ENCODE results near the gene DOCK6.
A peak's percentile ranks its signal among the peaks of the same experiment; 100 is the strongest.

The DOCK6 gene

DNA sequence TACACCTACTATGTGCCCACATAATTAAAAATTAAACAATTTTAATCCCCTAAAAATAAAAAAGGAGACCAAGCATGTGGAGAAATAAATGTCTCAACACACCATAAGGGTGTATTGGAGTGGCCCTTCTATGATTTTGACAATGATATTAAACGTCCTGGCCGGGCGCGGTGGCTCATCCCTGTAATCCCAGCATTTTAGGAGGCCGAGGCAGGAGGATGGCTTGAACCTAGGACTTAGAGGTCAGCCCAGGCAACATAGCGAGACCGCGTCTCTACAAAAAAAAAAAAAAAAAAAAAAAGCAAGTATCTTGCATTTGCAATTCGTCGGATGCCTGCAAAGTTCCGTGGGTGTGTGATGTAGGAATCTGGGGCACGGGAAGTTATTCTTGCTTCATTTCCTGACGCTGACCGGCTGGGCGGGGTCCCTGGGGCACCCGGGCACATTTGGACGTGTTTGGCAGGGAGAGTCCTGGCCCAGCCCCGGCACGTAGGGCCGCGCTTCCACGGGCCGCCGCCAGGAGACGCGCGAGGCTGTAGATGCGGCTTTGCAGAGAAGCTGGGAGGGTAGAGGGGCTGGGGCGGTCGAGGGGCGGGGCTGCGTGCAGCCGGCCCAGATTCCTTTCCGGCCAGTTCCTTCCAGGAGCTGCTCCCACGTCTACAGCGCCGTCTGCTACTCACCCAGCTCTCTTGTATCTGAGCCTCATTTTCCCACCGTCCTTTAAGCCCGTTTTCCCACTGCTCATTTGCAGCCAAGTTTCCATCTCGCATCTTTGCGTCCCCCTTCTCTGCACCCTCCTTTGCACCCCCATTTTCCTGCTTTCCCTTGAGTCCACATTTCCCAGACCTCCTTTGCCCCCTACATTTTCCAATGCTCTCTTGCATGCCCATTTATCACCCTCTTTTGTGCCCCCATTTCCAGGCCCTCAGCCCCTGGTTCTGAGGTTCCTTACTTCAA, 31.4 kb upstream of the DOCK6 start (continued):
- TF ChIP-seq, protein P1, sequence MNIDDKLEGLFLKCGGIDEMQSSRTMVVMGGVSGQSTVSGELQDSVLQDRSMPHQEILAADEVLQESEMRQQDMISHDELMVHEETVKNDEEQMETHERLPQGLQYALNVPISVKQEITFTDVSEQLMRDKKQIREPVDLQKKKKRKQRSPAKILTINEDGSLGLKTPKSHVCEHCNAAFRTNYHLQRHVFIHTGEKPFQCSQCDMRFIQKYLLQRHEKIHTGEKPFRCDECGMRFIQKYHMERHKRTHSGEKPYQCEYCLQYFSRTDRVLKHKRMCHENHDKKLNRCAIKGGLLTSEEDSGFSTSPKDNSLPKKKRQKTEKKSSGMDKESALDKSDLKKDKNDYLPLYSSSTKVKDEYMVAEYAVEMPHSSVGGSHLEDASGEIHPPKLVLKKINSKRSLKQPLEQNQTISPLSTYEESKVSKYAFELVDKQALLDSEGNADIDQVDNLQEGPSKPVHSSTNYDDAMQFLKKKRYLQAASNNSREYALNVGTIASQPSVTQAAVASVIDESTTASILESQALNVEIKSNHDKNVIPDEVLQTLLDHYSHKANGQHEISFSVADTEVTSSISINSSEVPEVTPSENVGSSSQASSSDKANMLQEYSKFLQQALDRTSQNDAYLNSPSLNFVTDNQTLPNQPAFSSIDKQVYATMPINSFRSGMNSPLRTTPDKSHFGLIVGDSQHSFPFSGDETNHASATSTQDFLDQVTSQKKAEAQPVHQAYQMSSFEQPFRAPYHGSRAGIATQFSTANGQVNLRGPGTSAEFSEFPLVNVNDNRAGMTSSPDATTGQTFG (tag by site-specific recombination; IDR thresholded peaks at IDR 0.05; ENCODE audit: borderline replicate concordance), result no peak
- TF ChIP-seq WT1 (tag by site-specific recombination; IDR thresholded peaks at IDR 0.05) (no peak), ZXDB (tag by site-specific recombination; IDR thresholded peaks at IDR 0.05) (no peak; the same call in 1 of the 2 replicates), ZSCAN30 (tag by site-specific recombination; IDR thresholded peaks at IDR 0.05) (no peak), KLF9 (tag by site-specific recombination; IDR thresholded peaks at IDR 0.05; ENCODE audit: low read depth) (peak; percentile 92), IKZF3 (tag by site-specific recombination; IDR thresholded peaks at IDR 0.05) (peak; percentile 81), ZNF24 (tag by site-specific recombination; IDR thresholded peaks at IDR 0.05) (peak; percentile 57; the same call in 1 of the 2 replicates), ZNF571 (tag by site-specific recombination; IDR thresholded peaks at IDR 0.05) (no peak), ZNF19 (tag by site-specific recombination; IDR thresholded peaks at IDR 0.05; ENCODE audit: low read depth) (no peak), ZNF830 (tag by site-specific recombination; IDR thresholded peaks at IDR 0.05; ENCODE audit: low read depth) (no peak), ZNF404 (tag by site-specific recombination; IDR thresholded peaks at IDR 0.05) (no peak), OSR2 (tag by site-specific recombination; IDR thresholded peaks at IDR 0.05) (peak; percentile 74; the same call in 1 of the 2 replicates), ZNF132 (tag by site-specific recombination; IDR thresholded peaks at IDR 0.05; ENCODE audit: borderline replicate concordance) (no peak), ZNF169 (tag by site-specific recombination; IDR thresholded peaks at IDR 0.05) (no peak), ZNF10 (tag by site-specific recombination; IDR thresholded peaks at IDR 0.05) (no peak), ZNF112 (tag by site-specific recombination; IDR thresholded peaks at IDR 0.05) (no peak), ZNF621 (tag by site-specific recombination; IDR thresholded peaks at IDR 0.05) (no peak), ZEB2 (tag by site-specific recombination; IDR thresholded peaks at IDR 0.05) (peak; percentile 71), ZNF521 (tag by site-specific recombination; IDR thresholded peaks at IDR 0.05) (no peak), ZNF514 (tag by site-specific recombination; IDR thresholded peaks at IDR 0.05) (no peak), KLF7 (tag by site-specific recombination; IDR thresholded peaks at IDR 0.05; ENCODE audit: borderline replicate concordance) (0 out of 2 replicates have a peak, but pooled peaks have one; percentile 12), ZNF701 (tag by site-specific recombination; IDR thresholded peaks at IDR 0.05) (no peak), ZNF626 (tag by site-specific recombination; IDR thresholded peaks at IDR 0.05) (no peak)
- TF ChIP-seq, protein P2, sequence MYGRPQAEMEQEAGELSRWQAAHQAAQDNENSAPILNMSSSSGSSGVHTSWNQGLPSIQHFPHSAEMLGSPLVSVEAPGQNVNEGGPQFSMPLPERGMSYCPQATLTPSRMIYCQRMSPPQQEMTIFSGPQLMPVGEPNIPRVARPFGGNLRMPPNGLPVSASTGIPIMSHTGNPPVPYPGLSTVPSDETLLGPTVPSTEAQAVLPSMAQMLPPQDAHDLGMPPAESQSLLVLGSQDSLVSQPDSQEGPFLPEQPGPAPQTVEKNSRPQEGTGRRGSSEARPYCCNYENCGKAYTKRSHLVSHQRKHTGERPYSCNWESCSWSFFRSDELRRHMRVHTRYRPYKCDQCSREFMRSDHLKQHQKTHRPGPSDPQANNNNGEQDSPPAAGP (tag by site-specific recombination; IDR thresholded peaks at IDR 0.05), result peak; percentile 77
- TF ChIP-seq, protein P3, sequence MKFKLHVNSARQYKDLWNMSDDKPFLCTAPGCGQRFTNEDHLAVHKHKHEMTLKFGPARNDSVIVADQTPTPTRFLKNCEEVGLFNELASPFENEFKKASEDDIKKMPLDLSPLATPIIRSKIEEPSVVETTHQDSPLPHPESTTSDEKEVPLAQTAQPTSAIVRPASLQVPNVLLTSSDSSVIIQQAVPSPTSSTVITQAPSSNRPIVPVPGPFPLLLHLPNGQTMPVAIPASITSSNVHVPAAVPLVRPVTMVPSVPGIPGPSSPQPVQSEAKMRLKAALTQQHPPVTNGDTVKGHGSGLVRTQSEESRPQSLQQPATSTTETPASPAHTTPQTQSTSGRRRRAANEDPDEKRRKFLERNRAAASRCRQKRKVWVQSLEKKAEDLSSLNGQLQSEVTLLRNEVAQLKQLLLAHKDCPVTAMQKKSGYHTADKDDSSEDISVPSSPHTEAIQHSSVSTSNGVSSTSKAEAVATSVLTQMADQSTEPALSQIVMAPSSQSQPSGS (tag by site-specific recombination; IDR thresholded peaks at IDR 0.05; ENCODE audit: low read depth), result no peak
- TF ChIP-seq, protein P4, sequence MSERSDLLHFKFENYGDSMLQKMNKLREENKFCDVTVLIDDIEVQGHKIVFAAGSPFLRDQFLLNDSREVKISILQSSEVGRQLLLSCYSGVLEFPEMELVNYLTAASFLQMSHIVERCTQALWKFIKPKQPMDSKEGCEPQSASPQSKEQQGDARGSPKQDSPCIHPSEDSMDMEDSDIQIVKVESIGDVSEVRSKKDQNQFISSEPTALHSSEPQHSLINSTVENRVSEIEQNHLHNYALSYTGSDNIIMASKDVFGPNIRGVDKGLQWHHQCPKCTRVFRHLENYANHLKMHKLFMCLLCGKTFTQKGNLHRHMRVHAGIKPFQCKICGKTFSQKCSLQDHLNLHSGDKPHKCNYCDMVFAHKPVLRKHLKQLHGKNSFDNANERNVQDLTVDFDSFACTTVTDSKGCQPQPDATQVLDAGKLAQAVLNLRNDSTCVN (tag by site-specific recombination; optimal IDR thresholded peaks at IDR 0.05), result peak; percentile 43
- TF ChIP-seq, protein P5, sequence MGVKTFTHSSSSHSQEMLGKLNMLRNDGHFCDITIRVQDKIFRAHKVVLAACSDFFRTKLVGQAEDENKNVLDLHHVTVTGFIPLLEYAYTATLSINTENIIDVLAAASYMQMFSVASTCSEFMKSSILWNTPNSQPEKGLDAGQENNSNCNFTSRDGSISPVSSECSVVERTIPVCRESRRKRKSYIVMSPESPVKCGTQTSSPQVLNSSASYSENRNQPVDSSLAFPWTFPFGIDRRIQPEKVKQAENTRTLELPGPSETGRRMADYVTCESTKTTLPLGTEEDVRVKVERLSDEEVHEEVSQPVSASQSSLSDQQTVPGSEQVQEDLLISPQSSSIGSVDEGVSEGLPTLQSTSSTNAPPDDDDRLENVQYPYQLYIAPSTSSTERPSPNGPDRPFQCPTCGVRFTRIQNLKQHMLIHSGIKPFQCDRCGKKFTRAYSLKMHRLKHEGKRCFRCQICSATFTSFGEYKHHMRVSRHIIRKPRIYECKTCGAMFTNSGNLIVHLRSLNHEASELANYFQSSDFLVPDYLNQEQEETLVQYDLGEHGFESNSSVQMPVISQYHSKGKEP (tag by site-specific recombination; IDR thresholded peaks at IDR 0.05), result peak; percentile 53; the same call in 1 of the 2 replicates
- TF ChIP-seq, protein P6, sequence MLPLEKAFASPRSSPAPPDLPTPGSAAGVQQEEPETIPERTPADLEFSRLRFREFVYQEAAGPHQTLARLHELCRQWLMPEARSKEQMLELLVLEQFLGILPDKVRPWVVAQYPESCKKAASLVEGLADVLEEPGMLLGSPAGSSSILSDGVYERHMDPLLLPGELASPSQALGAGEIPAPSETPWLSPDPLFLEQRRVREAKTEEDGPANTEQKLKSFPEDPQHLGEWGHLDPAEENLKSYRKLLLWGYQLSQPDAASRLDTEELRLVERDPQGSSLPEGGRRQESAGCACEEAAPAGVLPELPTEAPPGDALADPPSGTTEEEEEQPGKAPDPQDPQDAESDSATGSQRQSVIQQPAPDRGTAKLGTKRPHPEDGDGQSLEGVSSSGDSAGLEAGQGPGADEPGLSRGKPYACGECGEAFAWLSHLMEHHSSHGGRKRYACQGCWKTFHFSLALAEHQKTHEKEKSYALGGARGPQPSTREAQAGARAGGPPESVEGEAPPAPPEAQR (tag by site-specific recombination; IDR thresholded peaks at IDR 0.05), result no peak
- TF ChIP-seq, protein P7, sequence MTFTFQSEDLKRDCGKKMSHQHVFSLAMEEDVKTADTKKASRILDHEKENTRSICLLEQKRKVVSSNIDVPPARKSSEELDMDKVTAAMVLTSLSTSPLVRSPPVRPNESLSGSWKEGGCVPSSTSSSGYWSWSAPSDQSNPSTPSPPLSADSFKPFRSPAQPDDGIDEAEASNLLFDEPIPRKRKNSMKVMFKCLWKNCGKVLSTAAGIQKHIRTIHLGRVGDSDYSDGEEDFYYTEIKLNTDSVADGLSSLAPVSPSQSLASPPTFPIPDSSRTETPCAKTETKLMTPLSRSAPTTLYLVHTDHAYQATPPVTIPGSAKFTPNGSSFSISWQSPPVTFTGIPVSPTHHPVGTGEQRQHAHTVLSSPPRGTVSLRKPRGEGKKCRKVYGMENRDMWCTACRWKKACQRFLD (tag by site-specific recombination; IDR thresholded peaks at IDR 0.05), result no peak
